NT2/D1 (cell line): ENCODE results near the gene TMEM154.

Experiments used
- YY1 ChIP-seq: IDR thresholded peaks from 2 replicates; pipeline ENCODE4 v1.6.1; 2011; ENCODE audit not compliant: insufficient read length, insufficient read depth
- ZNF274 ChIP-seq: IDR thresholded peaks from 2 replicates; pipeline ENCODE4 v1.6.1; 2011; ENCODE audit warnings: mild to moderate bottlenecking, low read depth, low read length

GRCh38 chr4:152678841-152679240 is 956 bp downstream of the TMEM154 start:
- TF ChIP-seq YY1 = no peak
- no peak for TF ChIP-seq ZNF274
